T-helper 1 cell treated with Interleukin-12 subunit alpha and Interleukin-12 subunit beta and Interleukin-4 antibody, amounts not matched to agents 30 ng/mL and 1 ng/mL, for 36 hours (primary cell): ENCODE results near the gene FHOD3. TPM values are rescaled to one million over a fixed set of nuclear protein-coding genes. Genes with fewer than 3 reads are reported as not detected.

Experiments
- intact Hi-C: fragments of 100-400 bp; cut with micrococcal nuclease; formaldehyde crosslinking; loops from one replicate; pipeline ENCODE4 v1.15.1; 2024
- total RNA-seq: library from RNA; stranded (reverse); gene quantifications from 2 replicates; pipeline ENCODE4 v1.2.3, GENCODE V29; 2022

FHOD3 gene
- total RNA-seq, 1 donor from 2014 or later: not detected

GRCh38 chr18:36295880-36296301, 1.6 kb upstream of the FHOD3 start:
- intact Hi-C loops: no loop called here

- intact Hi-C loops: no loop called here
These were observed 680 bp upstream of the FHOD3 start for GRCh38 chr18:36296650-36297416.

GRCh38 chr18:36298126-36298741, 721 bp downstream of the FHOD3 start:
- intact Hi-C loops: no loop called here

- intact Hi-C loops: no loop called here
These were observed 1.5 kb downstream of the FHOD3 start for GRCh38 chr18:36299015-36299414.

GRCh38 chr18:36300211-36300610, 2.7 kb downstream of the FHOD3 start:
- intact Hi-C loops: no loop called here

DNA sequence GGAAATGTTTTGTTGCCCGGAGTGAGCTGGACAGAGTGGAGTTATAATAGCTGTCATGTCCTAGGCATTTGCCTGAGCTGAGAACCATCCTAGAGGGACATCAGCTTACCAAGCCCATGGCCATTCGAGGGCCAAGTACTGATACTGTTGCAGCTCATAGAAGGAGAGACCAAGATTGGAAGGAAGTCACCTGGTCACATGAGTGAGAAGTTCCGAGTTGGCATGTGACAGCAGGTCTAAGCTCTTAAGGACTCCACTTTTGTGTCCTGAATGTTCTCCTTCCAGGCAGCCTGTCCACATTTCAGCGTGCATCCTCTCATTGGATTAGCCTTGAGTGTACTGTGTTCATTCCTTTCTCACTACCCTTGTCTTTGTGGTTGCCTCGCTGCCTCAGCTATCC, 4.4 kb downstream of the FHOD3 start:
- intact Hi-C loops: no loop called here

DNA sequence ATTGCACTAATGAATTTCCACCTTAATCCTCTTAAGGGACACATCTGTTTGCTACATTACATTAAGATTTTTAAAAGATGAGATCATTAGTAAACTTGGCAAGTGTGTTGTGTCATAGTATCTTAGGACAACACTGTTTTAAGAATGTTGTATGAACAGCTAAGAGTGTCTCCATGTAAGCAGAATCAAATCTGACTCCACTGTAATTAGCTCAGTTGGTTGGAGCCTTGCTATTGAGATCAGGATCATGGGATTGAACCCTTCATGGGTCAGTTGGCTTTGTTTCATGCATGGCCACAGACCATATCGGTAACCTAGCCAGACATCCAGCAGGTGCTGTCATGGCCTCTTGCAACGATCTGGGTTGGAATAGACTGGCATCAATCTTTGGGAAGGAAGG, 5.2 kb downstream of the FHOD3 start:
- intact Hi-C loops: no loop called here

DNA sequence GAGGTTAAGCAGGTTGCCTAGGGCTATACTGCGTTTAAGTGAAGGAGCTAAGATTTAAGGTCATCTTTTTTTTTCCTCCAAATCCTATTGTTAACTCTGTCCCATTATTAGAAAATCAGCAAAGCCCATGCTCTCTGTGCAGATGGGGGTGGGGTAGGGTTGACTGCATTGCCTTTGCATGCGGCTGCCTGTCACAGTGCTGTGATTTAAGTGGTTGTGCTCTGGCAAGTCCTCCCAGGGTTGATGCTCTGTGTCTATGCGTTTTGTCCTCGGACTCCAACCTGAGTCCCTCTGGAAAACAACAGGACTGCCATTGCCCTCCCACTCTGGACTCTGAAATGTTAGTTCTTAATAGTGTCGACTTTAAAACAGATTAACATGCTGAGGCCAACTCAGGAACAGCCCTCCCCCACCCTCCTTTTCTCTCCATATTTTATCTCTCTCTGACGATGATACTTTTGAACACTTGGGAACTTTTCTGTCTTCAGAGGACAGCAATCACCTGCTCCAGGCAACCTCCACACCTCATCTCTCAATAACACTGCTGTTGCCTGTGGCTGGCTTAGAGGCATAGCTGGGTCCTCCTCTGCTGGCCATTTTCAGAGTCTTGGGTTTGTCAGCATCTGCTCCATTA, 5.8 kb downstream of the FHOD3 start:
- intact Hi-C loops: no loop called here

GRCh38 chr18:36304723-36305122, 7.2 kb downstream of the FHOD3 start:
- intact Hi-C loops: no loop called here

DNA sequence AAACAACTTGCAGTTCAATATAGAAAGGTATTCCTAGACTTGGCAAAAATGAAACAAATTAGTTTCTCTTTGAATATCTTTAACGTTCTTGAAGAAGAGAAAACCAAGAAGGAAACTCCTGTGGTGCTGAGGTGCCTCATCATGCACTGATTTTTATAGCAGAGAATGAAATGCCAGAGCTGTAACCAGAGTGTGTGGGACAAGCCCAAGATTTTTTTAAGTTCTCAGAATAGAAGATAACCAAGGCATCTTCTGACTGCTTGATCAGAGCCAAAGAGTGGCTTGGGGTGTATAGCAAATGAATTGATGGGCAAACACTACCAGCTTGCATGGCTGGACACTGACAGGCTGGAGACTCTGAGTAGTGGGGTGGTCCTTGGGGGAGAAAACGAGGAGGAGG, 7.9 kb downstream of the FHOD3 start:
- intact Hi-C loops: no loop called here

GRCh38 chr18:36307513-36307912, 10.0 kb downstream of the FHOD3 start:
- intact Hi-C loops: no loop called here

DNA sequence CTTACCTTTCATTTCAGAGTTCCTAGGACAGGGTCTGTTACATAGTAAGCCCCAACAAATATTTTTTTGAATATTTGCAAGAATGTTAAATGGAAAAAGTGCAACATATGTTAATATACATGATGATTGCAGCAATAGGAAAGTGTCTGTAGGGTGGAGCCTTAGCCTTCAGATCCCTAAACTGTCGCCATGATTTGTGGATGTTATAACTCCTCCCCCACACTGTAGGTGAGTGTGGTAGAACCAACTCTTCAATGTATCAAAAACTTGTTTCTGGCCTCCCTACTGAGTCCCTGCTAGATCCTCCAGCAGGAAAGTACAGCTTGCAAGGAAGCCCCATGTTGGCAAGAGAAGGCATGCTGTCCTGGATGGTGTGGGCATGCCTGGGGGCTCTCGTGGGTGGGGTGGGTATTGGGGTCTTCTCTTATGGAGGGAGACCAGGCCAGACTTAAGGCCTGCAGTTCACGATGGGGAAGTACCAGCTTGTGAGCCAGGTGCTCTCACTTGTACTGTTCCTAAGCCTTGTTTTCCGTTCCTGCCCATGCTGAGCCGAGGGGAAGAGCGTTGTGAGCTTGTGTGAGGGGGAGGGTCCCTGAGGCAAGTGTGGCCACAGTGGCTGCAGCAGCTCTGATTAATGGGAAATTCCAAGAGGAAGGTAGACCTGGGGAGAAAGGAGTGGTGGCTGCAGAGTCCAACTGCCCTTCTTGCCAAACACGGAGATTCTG, 11.4 kb downstream of the FHOD3 start:
- intact Hi-C loops: no loop called here

- intact Hi-C loops: no loop called here
These were observed 12.2 kb downstream of the FHOD3 start for GRCh38 chr18:36309436-36310391.

GRCh38 chr18:36311026-36311570, 13.6 kb downstream of the FHOD3 start:
- intact Hi-C loops: no loop called here

GRCh38 chr18:36312806-36313395, 15.4 kb downstream of the FHOD3 start:
- intact Hi-C loops: no loop called here

DNA sequence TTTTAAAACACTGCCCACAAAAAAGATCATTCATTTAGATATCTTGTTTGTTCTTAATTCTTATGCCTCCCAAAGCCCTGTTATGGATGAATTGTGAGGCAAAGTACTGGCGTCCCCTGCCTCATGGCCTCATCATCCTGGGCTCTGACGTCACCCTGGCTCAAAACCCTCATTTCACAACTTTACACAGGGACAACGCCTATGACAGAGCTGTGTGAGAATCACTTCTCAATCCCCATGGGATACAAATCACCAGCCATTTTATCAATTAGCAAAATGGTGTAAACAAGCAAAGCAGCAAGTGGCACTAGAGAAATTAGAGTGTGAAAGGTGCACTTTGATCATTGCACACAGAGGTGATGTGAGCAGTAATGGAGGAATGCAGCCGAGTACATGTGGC, 16.6 kb downstream of the FHOD3 start:
- intact Hi-C loops: no loop called here

DNA sequence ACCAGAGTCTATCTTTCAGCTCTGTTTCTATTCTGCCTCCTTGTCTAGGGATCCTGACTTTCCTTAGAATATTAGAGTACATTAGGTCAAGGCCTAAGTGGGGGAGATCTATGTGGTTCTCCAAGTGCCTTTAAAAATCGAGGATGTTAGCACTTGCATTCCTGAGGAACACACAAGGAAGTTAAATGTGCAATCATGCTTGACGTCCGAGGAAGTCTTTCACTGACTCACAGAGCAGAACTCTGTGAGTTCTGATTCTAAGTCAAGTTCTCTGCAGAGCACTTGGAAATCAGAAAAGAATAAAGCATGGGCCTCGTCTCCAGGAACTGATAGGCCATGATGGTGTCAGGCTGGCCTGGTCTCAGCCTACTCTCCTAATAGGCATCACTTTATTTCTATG, 17.2 kb downstream of the FHOD3 start:
- intact Hi-C loops: no loop called here

DNA sequence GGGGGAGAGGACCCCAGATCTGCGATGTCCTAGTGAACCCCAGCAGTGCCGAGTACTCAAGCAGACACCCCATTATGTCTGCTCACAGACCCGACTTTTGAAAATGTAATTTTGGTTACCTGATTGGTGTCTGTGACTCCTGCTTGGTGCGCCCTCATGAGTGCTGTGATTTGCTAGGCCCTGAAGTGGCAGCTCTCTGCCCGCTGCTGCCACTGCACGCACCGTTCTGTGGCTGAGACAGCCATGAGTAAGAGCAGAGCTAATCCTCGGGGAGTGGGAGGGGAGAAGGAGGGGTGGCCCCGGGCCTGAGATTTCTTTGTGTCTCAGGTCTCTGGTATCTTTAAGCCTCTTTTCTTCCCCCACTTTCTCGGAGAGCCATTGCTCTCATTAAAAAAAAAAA, 18.2 kb downstream of the FHOD3 start:
- intact Hi-C loops: no loop called here

- intact Hi-C loops: no loop called here
These were observed 18.7 kb downstream of the FHOD3 start for GRCh38 chr18:36316246-36316645.
